Suprapubic skin (tissue), 4 donors: Measurements from ENCODE around the gene OR2A25. TPM values are rescaled to one million over a fixed set of nuclear protein-coding genes. Genes with fewer than 3 reads are reported as not detected.

Experiments used
- DNase-seq, 2 donors: peaks; one replicate each; pipeline ENCODE4 v3.0.0-alpha.2; 2019; ENCODE audit warnings: low spot score in 2 of 2
- H3K27ac ChIP-seq: fragments of 200-600 bp; sonication (generic); one replicate; pipeline ENCODE4 v1.5.1; 2019
- H3K27me3 ChIP-seq: fragments of 200-600 bp; sonication (generic); one replicate; pipeline ENCODE4 v1.5.1; 2019
- H3K36me3 ChIP-seq: fragments of 200-600 bp; sonication (generic); one replicate; pipeline ENCODE4 v1.5.1; 2019
- H3K4me1 ChIP-seq: fragments of 200-600 bp; sonication (generic); one replicate; pipeline ENCODE4 v1.5.1; 2019
- H3K4me3 ChIP-seq: fragments of 200-600 bp; sonication (generic); one replicate; pipeline ENCODE4 v1.5.1; 2019; ENCODE audit warnings: mild to moderate bottlenecking
- H3K9me3 ChIP-seq: fragments of 200-600 bp; sonication (generic); one replicate; pipeline ENCODE4 v1.5.1; 2019
- CTCF ChIP-seq, 2 donors: fragments of 200-600 bp in 1 of 2; fragments of 450-650 bp in 1 of 2; sonication (generic) in 1 of 2; IDR thresholded peaks; one replicate each; pipeline ENCODE4 v1.5.1; 2016 to 2019; ENCODE audit warnings: antibody characterized with exemption in 2 of 2, mild to moderate bottlenecking in 1 of 2, moderate library complexity in 1 of 2
- EP300 ChIP-seq: sonication (generic); formaldehyde crosslinking; IDR thresholded peaks from one replicate; pipeline ENCODE4 v1.6.1; 2017; ENCODE audit warnings: antibody characterized with exemption
- POLR2A ChIP-seq, 2 donors: fragments of 450-650 bp; IDR thresholded peaks; one replicate each; pipeline ENCODE4 v1.6.1; 2017; ENCODE audit warnings: antibody characterized with exemption in 2 of 2, mild to moderate bottlenecking in 2 of 2, moderate library complexity in 2 of 2
- POLR2AphosphoS5 ChIP-seq, 3 donors: sonication (generic); formaldehyde crosslinking; IDR thresholded peaks; one replicate each; pipeline ENCODE4 v1.6.1; 2017; ENCODE audit warnings: antibody characterized with exemption in 3 of 3
- WGBS: methylation state at CpG from one replicate; pipeline ENCODE4 v1.1.5; 2018; 5-methylcytosine and 5-hydroxymethylcytosine counted together
- total RNA-seq, 4 donors: library from RNA; depleted of rRNA; stranded (reverse); fragments of >200 nt; gene quantifications; one replicate each; pipeline ENCODE4 v1.1.0, GENCODE V29; 2016

The OR2A25 gene
- total RNA-seq, 4 donors from 2014 or later: not detected

GRCh38 chr7:144069953-144070352 is 342 bp downstream of the OR2A25 start:
- Histone ChIP-seq H3K4me1 (no peaks in the 10 kb centered on the region), H3K9me3 (no peaks in the 10 kb centered on the region), H3K4me3 (no peak overlapping the region), H3K36me3 (no peaks in the 10 kb centered on the region), H3K27me3 (no peaks in the 10 kb centered on the region), H3K27ac (no peak overlapping the region)
- TF ChIP-seq POLR2A (IDR thresholded peaks at IDR 0.05) (no peak), CTCF (IDR thresholded peaks at IDR 0.05) (no peak), POLR2AphosphoS5 (IDR thresholded peaks at IDR 0.05) (no peak), EP300 (no peak)
- DNase-seq: no peak
- 57% methylated on average over 2 of the region's 2 CpGs for WGBS

GRCh38 chr7:144074374-144074773 is 4.8 kb downstream of the OR2A25 start:
- H3K4me1 ChIP-seq: no peaks in the 10 kb centered on the region
- no peak overlapping the region for H3K4me3 ChIP-seq
- no peaks in the 10 kb centered on the region for H3K36me3 ChIP-seq
- WGBS: 93% methylated on average over 8 of the region's 8 CpGs
- DNase-seq: no peak
- no peaks in the 10 kb centered on the region for H3K9me3 ChIP-seq
- no peaks in the 10 kb centered on the region for H3K27me3 ChIP-seq
- H3K27ac ChIP-seq: no peak overlapping the region
- no peak for TF ChIP-seq POLR2AphosphoS5 (IDR thresholded peaks at IDR 0.05)
- no peak for TF ChIP-seq POLR2A (IDR thresholded peaks at IDR 0.05)
- TF ChIP-seq EP300: no peak
- no peak for TF ChIP-seq CTCF (IDR thresholded peaks at IDR 0.05)

GRCh38 chr7:144085978-144086377 is 16.4 kb downstream of the OR2A25 start, which contains the start of gene OR2A12:
TSS of gene OR2A12 (plus strand) at chr7:144086278. CDS start at chr7:144095108, 8,830 bp downstream.
- H3K4me1 ChIP-seq: no peaks in the 10 kb centered on the region
- no peak for DNase-seq
- H3K4me3 ChIP-seq: no peak within 1 kb of the TSS
- no peaks in the 10 kb centered on the region for H3K9me3 ChIP-seq
- no peaks in the 10 kb centered on the region for H3K36me3 ChIP-seq
- 85% methylated on average over 2 of the region's 2 CpGs for WGBS
- TF ChIP-seq CTCF (IDR thresholded peaks at IDR 0.05): no peak
- TF ChIP-seq POLR2AphosphoS5 (IDR thresholded peaks at IDR 0.05): no peak
- no peak for TF ChIP-seq EP300
- TF ChIP-seq POLR2A (IDR thresholded peaks at IDR 0.05): no peak
- H3K27me3 ChIP-seq: no peaks in the 10 kb centered on the region
- no peak within 1 kb of the TSS for H3K27ac ChIP-seq

- Histone ChIP-seq H3K9me3 (no peaks in the 10 kb centered on the region), H3K4me1 (no peaks in the 10 kb centered on the region), H3K36me3 (no peaks in the 10 kb centered on the region), H3K27me3 (no peaks in the 10 kb centered on the region), H3K4me3 (no peak overlapping the region), H3K27ac (no peak overlapping the region)
- DNase-seq: no peak
- 30% methylated on average over 4 of the region's 4 CpGs for WGBS
- TF ChIP-seq CTCF (IDR thresholded peaks at IDR 0.05) (no peak), POLR2AphosphoS5 (IDR thresholded peaks at IDR 0.05) (no peak), EP300 (no peak), POLR2A (IDR thresholded peaks at IDR 0.05) (no peak)
Observed at GRCh38 chr7:144086730-144087129, 17.1 kb downstream of the OR2A25 start.

GRCh38 chr7:144087230-144087629 is 17.6 kb downstream of the OR2A25 start:
- WGBS: 71% methylated on average over 1 of the region's 1 CpG

More at GRCh38 chr7:144087230-144087629, 17.6 kb downstream of the OR2A25 start:
- Histone ChIP-seq H3K27me3 (no peaks in the 10 kb centered on the region), H3K4me3 (no peak overlapping the region), H3K9me3 (no peaks in the 10 kb centered on the region), H3K27ac (no peak overlapping the region), H3K4me1 (no peaks in the 10 kb centered on the region), H3K36me3 (no peaks in the 10 kb centered on the region)
- DNase-seq: no peak
- TF ChIP-seq POLR2A (IDR thresholded peaks at IDR 0.05): no peak
- TF ChIP-seq CTCF (IDR thresholded peaks at IDR 0.05): no peak
- TF ChIP-seq POLR2AphosphoS5 (IDR thresholded peaks at IDR 0.05): no peak
- TF ChIP-seq EP300: no peak
